ENCODE measurements around the gene PPP3CA. TPM values are rescaled to one million over a fixed set of nuclear protein-coding genes. Genes with fewer than 3 reads are reported as not detected.

The PPP3CA gene
- total and polyA plus RNA-seq, 2 of the 8 experiments (the other 6 are each of a cell fraction or from before 2014, with no cell fraction given), result 7.9 to 35.0 TPM

GRCh38 chr4:101152521-101152920 is 194.8 kb downstream of the PPP3CA start (continued):
- TF ChIP-seq NANOG (IDR thresholded peaks at IDR 0.05; ENCODE audit: insufficient read depth, low read depth, low read length, poor library complexity, severe bottlenecking) (no peak), CHD1 (IDR thresholded peaks at IDR 0.05; ENCODE audit: low read depth, low read length) (no peak)
- TF ChIP-seq, protein P1, sequence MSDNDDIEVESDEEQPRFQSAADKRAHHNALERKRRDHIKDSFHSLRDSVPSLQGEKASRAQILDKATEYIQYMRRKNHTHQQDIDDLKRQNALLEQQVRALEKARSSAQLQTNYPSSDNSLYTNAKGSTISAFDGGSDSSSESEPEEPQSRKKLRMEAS (IDR thresholded peaks at IDR 0.05), result no peak

Measured in H1 (cell line).